Adrenal gland (tissue), 12 donors: ENCODE data around the gene DBT. TPM values are rescaled to one million over a fixed set of nuclear protein-coding genes. Genes with fewer than 3 reads are reported as not detected.

Source experiments
- DNase-seq, 7 donors: peaks; one replicate each; pipeline ENCODE4 v3.0.0-alpha.2; 2019 to 2020
- H3K27ac ChIP-seq, 5 donors: fragments of 200-600 bp; sonication (generic) in 4 of 5; 1 replicate in 3 of 5; 2 replicates in 2 of 5; pipeline versions ENCODE4 v1.5.1 to v1.8.0; 2016 to 2020; ENCODE audit warnings: mild to moderate bottlenecking in 1 of 5
- H3K27me3 ChIP-seq: fragments of 200-600 bp; 2 replicates; pipeline ENCODE4 v1.8.0; 2021
- H3K36me3 ChIP-seq, 2 donors: fragments of 200-600 bp; replicated peaks in 1 of 2; 1 replicate in 1 of 2; 2 replicates in 1 of 2; pipeline versions ENCODE4 v1.5.1 to v1.8.0; 2018 to 2022
- H3K4me1 ChIP-seq, 2 donors: fragments of 200-600 bp; replicated peaks in 1 of 2; 1 replicate in 1 of 2; 2 replicates in 1 of 2; pipeline versions ENCODE4 v1.5.1 to v1.8.0; 2018 to 2021
- H3K4me3 ChIP-seq, 4 donors: fragments of 200-600 bp; sonication (generic) in 3 of 4; one replicate each; pipeline ENCODE4 v1.5.1; 2016 to 2018
- H3K9me3 ChIP-seq, 3 donors: fragments of 200-600 bp; sonication (generic) in 1 of 3; replicated peaks in 1 of 3; 1 replicate in 2 of 3; 2 replicates in 1 of 3; pipeline versions ENCODE4 v1.5.1 to v1.8.0; 2016 to 2021
- POLR2A ChIP-seq, 2 donors: fragments of 450-650 bp; IDR thresholded peaks; one replicate each; pipeline ENCODE4 v1.6.1; 2017; ENCODE audit warnings: antibody characterized with exemption in 2 of 2, mild to moderate bottlenecking in 2 of 2, moderate library complexity in 1 of 2
- WGBS, 4 donors: extraction: QIAGEN DNeasy Blood & Tissue Kit in 2 of 4; methylation state at CpG; one replicate each; pipeline versions ENCODE4 v1.1.5 to v1.1.7; 2013 to 2017; 5-methylcytosine and 5-hydroxymethylcytosine counted together
- intact Hi-C, 2 donors: fragments of 100-400 bp; cut with DNase I; formaldehyde crosslinking; loops; one replicate each; pipeline versions ENCODE4 v1.14.1 to v1.15.0; 2022 to 2023
- polyA plus RNA-seq, 3 donors: library from polyadenylated mRNA; stranded (reverse); fragments of 200-250 nt in 2 of 3; fragments of 350-450 nt in 1 of 3; fragmentation: Illumina TruSeq in 1 of 3; extraction: RNeasy Lipid Tissue Mini Kit (QIAGEN cat#74804) in 1 of 3; gene quantifications; one replicate each; pipeline ENCODE4 v1.2.3, GENCODE V29; 2013 to 2014
- total RNA-seq, 9 donors: library from RNA; depleted of rRNA in 4 of 9; stranded (reverse); fragments of >200 nt in 4 of 9; fragments of 120-200 nt in 1 of 9; fragmentation: NEBNext Ultra II Directional in 1 of 9; extraction: Animal tissue kit (Norgen Biotek cat#: 25700) in 1 of 9; gene quantifications; one replicate each; pipeline versions ENCODE4 v1.1.0 to v1.2.4, GENCODE V29; 2013 to 2023
- TF ChIP-seq, protein P1 (sequence below), 6 experiments: fragments of 450-650 bp in 4 of 6; fragments of 200-600 bp in 2 of 6; sonication (generic) in 1 of 6; IDR thresholded peaks; 1 replicate in 5 of 6; 2 replicates in 1 of 6; pipeline versions ENCODE4 v1.5.1 to v1.8.0; 2016 to 2021; ENCODE audit warnings: antibody characterized with exemption in 6 of 6, mild to moderate bottlenecking in 2 of 6, moderate library complexity in 1 of 6
- donor health status: healthy with polysubstance abuse.
- donor health status: Bipolar disorder and iron deficiency.
- donor health status: DM: yes; HTN: yes; CAD: no.
- donor health status: DM: no; HTN: no; CAD: no.
- donor health status: DM: no; HTN: no; CAD: no.
- donor health status: DM: yes; HTN: yes; CAD: no.

Gene DBT
- total and polyA plus RNA-seq, 12 donors = 3.1 to 44.9 (median 17.8) TPM

DNA sequence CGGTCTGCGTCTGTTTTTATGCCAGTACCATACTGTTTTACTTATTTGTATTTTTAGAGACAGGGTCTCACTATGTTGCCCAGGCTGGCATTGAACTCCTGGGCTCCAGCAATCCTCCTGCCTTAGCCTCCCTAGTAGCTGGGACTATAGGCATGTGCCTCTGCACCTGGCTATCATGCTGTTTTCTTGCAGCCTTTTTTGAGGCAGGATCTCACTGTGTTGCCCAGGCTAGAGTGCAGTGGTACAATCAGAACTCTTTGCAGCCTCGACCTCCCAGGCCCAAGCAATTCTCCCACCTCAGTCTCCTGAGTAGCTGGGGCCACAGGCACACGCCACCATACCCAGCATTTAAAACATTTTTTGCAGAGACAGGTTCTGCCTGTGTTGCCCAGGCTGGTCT is 66.3 kb downstream of the DBT start:
- H3K27me3 ChIP-seq = no peaks in the 10 kb centered on the region
- intact Hi-C loops = no loop called here
- H3K9me3 ChIP-seq = no peaks in the 10 kb centered on the region
- WGBS, 4 donors = 94 to 99% (median 95%) methylated on average over 4 of the region's 4 CpGs
- peaks cover 4 to 11% of the 10 kb centered on the region in 2 donors for H3K4me1 ChIP-seq
- TF ChIP-seq, protein P1, sequence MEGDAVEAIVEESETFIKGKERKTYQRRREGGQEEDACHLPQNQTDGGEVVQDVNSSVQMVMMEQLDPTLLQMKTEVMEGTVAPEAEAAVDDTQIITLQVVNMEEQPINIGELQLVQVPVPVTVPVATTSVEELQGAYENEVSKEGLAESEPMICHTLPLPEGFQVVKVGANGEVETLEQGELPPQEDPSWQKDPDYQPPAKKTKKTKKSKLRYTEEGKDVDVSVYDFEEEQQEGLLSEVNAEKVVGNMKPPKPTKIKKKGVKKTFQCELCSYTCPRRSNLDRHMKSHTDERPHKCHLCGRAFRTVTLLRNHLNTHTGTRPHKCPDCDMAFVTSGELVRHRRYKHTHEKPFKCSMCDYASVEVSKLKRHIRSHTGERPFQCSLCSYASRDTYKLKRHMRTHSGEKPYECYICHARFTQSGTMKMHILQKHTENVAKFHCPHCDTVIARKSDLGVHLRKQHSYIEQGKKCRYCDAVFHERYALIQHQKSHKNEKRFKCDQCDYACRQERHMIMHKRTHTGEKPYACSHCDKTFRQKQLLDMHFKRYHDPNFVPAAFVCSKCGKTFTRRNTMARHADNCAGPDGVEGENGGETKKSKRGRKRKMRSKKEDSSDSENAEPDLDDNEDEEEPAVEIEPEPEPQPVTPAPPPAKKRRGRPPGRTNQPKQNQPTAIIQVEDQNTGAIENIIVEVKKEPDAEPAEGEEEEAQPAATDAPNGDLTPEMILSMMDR (IDR thresholded peaks at IDR 0.05) = no peak
- TF ChIP-seq POLR2A (IDR thresholded peaks at IDR 0.05) = no peak
- H3K36me3 ChIP-seq = no peaks in the 10 kb centered on the region
- H3K4me3 ChIP-seq = no peak overlapping the region
- no peak overlapping the region for H3K27ac ChIP-seq
- no peak for DNase-seq

DNA sequence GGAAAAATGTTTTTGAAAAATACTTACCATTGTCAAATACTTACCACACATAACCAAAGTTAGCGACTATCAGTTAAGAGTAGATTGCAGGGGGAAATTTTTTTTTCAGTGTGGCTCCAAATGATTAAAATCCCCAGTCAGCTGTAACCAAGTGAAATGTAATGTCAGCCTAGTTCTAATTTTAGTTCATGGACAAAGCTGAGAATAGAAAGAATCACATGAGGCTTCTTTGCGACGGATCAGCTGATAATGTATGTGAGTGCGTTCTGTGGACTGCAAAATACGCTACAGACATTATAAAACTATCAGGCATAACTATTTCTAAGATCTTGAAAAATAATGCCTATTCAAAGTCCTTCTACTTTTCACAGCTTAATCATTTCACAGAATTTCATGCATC is 71.5 kb downstream of the DBT start, which contains the start of gene LRRC39:
LRRC39 (minus strand) TSS at position 166 of the 400 bp plus-strand sequence. CDS start 9,740 bp downstream, outside the sequence.
- Histone ChIP-seq H3K27ac (no peak within 1 kb of the TSS), H3K4me1 (no peaks in the 10 kb centered on the region), H3K9me3 (no peaks in the 10 kb centered on the region), H3K27me3 (no peaks in the 10 kb centered on the region), H3K36me3 (no peaks in the 10 kb centered on the region), H3K4me3 (peak within 1 kb of the TSS in 1 of 4 donors; percentile 42)
- whole genome bisulfite sequencing, 4 donors = 21 to 43% (median 27%) methylated on average over 5 of the region's 5 CpGs
- DNase-seq = no peak
- TF ChIP-seq, protein P1 (IDR thresholded peaks at IDR 0.05) = no peak
- no peak for TF ChIP-seq POLR2A (IDR thresholded peaks at IDR 0.05)
- intact Hi-C loops = no loop called here

DNA sequence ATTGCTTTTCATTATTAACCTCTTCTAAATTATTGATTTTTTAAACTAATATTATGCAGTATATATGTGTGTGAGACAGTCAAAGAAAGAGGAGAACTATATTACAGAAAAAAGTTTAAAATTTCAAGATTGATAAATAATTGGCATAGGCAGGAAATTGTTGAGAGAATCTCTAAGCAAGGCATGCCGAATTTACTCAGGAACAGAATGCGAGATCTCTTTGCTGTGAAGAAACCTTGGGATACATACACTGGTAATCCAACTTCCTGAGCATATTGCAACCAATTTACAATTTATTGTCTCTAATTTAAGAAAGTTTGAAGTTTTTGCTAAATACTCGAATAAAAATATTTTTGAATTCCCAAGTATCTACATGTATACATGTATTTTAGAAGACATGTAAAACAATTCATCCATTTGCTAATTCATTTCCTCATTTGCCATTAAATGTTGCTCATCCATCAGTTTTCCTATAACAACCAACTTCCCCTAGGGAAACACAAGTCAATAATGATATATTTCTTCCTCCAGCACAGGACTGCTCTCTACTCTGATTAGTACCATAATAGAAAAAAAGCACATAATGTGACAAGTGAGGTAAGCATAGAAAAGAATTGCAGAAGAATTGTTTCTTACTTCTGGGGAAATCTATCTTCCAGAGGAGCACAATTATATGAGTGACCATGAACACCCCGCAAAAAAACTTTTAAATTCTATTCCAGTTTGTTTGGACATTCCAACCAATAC is 72.2 kb downstream of the DBT start:
- no peak for TF ChIP-seq POLR2A (IDR thresholded peaks at IDR 0.05)
- TF ChIP-seq, protein P1 (IDR thresholded peaks at IDR 0.05) = no peak
- Histone ChIP-seq H3K36me3 (no peaks in the 10 kb centered on the region), H3K4me1 (no peaks in the 10 kb centered on the region), H3K27ac (no peak overlapping the region), H3K9me3 (no peaks in the 10 kb centered on the region), H3K4me3 (peak overlapping the region in 1 of 4 donors; percentile 42), H3K27me3 (no peaks in the 10 kb centered on the region)
- intact Hi-C loops = no loop called here
- DNase-seq = no peak
- WGBS, 4 donors = 72 to 81% (median 73%) methylated on average over 4 of the region's 4 CpGs

DNA sequence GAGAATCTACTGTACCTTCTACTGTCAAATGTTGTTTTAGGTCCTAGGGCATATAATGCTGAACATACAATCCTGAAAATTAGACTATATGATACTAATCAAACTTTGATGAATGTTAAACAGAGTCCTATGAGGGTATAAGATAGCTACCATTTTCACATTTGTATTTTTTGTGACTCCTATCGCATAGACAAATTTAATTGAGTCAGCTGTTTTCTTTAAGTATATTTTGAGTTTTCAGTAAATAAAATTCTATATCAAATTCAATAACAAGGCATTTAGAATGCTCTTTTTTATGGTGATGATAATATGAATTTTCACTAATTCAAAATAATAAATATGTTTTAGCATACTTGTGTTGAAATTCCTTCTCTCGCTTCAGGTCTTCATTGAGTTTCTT is 81.6 kb downstream of the DBT start:
- intact Hi-C loops = no loop called here
- Histone ChIP-seq H3K27me3 (no peaks in the 10 kb centered on the region), H3K27ac (no peak overlapping the region), H3K9me3 (no peaks in the 10 kb centered on the region), H3K36me3 (no peaks in the 10 kb centered on the region), H3K4me1 (no peaks in the 10 kb centered on the region), H3K4me3 (no peak overlapping the region)
- TF ChIP-seq POLR2A (IDR thresholded peaks at IDR 0.05) = no peak
- TF ChIP-seq, protein P1 (IDR thresholded peaks at IDR 0.05) = no peak
- 95 to 99% (median 96%) methylated on average over 2 of the region's 2 CpGs for WGBS, 4 donors
- no peak for DNase-seq
